Upper lobe of right lung (tissue), 1 donor: ENCODE data around the gene SOX13. TPM values are rescaled to one million over a fixed set of nuclear protein-coding genes. Genes with fewer than 3 reads are reported as not detected.

ENCODE experiments used
- ATAC-seq: fragments of 200-7000 bp; cut with Tn5 transposase; one replicate; pipeline ENCODE4 v1.9.1; 2020; ENCODE audit warnings: mild to moderate bottlenecking, moderate library complexity
- DNase-seq: peaks from one replicate; pipeline ENCODE4 v3.0.0-alpha.2; 2020
- H3K27ac ChIP-seq: fragments of 200-600 bp; one replicate; pipeline ENCODE4 v1.8.0; 2022
- H3K27me3 ChIP-seq: fragments of 200-600 bp; one replicate; pipeline ENCODE4 v1.8.0; 2022; ENCODE audit warnings: mild to moderate bottlenecking
- H3K36me3 ChIP-seq: fragments of 200-600 bp; one replicate; pipeline ENCODE4 v1.8.0; 2022
- H3K4me1 ChIP-seq: fragments of 200-600 bp; one replicate; pipeline ENCODE4 v1.8.0; 2022
- H3K4me3 ChIP-seq: fragments of 200-600 bp; one replicate; pipeline ENCODE4 v1.8.0; 2022; ENCODE audit warnings: mild to moderate bottlenecking
- H3K9me3 ChIP-seq: fragments of 200-600 bp; one replicate; pipeline ENCODE4 v1.8.0; 2022
- intact Hi-C: fragments of 100-400 bp; cut with DNase I; formaldehyde crosslinking; loops from one replicate; pipeline ENCODE4 v1.11.0; 2022
- total RNA-seq: library from RNA; stranded (reverse); fragmentation: NEBNext Ultra II Directional; extraction: Animal tissue kit (Norgen Biotek cat#: 25700); gene quantifications from one replicate; pipeline ENCODE4 v1.2.1, GENCODE V29; 2021
- TF ChIP-seq, protein P1 (sequence below): fragments of 200-600 bp; IDR thresholded peaks from one replicate; pipeline ENCODE4 v1.8.0; 2022; ENCODE audit warnings: antibody characterized with exemption
- donor health status: DM: no; HTN: yes; CAD: no; lungs with severe emphysema.

The SOX13 gene
- total RNA-seq, 1 donor from 2014 or later: 76.3 TPM

DNA sequence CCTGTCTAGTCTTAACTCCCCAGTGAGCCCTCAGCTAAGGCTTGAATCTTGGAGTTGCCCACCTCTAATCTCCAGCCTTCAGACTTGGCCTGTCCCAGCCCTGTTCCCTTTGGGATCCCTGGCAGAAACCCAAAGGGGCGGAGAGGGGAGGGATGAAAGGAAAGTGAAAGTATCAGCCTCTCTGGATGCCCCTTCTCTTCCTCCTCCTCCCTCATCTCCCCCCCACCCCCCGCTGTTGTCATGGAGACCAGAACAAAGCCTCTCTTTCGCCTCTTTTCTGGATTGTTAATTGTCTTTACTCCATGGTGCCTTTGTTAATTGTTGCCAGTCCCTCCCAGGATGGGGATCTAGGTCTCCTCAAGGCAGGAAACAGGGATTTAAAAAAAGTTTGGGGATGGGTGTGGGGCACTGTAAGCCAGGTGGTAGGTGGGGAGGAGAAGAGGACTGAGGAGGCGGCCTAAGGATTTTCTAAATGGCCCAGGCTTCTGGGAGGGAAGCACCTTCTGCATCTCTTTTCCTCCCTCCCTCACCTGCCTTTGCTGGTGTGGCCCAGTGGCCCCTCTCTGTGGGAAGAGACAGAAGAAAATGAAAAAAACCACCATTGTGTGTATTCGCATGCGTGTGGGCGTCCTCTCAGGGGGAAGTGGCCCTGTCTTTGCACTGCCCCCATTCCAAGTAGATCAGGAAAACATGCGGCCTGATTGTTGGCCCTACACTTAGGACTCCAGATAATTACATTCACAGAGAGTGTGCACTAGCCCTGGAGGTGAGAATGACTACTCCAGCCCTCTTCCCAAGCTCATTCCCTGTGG is 7.5 kb upstream of the SOX13 start:
- Histone ChIP-seq H3K36me3 (no peaks in the 10 kb centered on the region), H3K4me3 (no peak overlapping the region), H3K4me1 (peaks cover 3% of the 10 kb centered on the region), H3K9me3 (no peaks in the 10 kb centered on the region), H3K27me3 (no peaks in the 10 kb centered on the region), H3K27ac (no peak overlapping the region)
- DNase-seq (no peak), ATAC-seq (peak; percentile 51)
- TF ChIP-seq, protein P1, sequence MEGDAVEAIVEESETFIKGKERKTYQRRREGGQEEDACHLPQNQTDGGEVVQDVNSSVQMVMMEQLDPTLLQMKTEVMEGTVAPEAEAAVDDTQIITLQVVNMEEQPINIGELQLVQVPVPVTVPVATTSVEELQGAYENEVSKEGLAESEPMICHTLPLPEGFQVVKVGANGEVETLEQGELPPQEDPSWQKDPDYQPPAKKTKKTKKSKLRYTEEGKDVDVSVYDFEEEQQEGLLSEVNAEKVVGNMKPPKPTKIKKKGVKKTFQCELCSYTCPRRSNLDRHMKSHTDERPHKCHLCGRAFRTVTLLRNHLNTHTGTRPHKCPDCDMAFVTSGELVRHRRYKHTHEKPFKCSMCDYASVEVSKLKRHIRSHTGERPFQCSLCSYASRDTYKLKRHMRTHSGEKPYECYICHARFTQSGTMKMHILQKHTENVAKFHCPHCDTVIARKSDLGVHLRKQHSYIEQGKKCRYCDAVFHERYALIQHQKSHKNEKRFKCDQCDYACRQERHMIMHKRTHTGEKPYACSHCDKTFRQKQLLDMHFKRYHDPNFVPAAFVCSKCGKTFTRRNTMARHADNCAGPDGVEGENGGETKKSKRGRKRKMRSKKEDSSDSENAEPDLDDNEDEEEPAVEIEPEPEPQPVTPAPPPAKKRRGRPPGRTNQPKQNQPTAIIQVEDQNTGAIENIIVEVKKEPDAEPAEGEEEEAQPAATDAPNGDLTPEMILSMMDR: no peak
- intact Hi-C loops: no loop called here

DNA sequence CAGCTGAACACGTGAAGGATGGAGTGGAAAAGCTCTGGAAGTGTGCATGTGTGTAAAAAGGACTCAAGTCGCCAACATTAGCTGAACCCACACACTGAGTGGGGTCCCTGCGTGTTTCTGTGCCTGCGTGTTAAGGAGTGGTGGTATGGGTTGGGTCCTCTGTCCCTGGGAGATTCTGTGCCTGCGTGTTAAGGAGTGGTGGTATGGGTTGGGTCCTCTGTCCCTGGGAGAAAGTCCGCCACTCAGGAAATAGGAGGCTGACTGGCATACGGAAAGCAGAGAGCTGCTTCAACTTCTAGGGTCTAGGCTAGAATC is 7.0 kb upstream of the SOX13 start:
- H3K4me1 ChIP-seq: peaks cover 3% of the 10 kb centered on the region
- H3K4me3 ChIP-seq: no peak overlapping the region
- DNase-seq (no peak), ATAC-seq (peak; percentile 20)
- H3K27me3 ChIP-seq: no peaks in the 10 kb centered on the region
- no peaks in the 10 kb centered on the region for H3K9me3 ChIP-seq
- H3K36me3 ChIP-seq: no peaks in the 10 kb centered on the region
- no peak overlapping the region for H3K27ac ChIP-seq
- intact Hi-C loops: no loop called here
- TF ChIP-seq, protein P1: no peak

DNA sequence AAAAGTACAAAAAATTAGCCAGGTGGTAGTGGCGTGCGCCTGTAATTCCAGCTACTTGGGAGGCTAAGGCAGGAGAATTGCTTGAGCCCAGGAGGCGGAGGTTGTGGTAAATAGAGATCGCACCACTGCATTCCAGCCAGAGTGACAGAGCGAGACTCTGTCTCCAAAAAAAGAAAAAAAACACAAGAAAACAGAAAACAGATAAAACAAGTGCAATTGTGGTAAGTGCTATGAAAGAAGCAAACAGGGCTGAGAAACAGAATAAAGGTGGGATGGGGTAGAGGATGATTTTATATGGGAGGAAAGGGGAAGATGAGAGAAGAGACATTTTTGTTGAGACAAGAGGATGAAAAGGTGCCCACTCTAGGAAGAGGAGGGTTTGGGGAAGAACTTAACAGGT is 5.0 kb upstream of the SOX13 start:
- Histone ChIP-seq H3K9me3 (no peaks in the 10 kb centered on the region), H3K27me3 (no peaks in the 10 kb centered on the region), H3K4me1 (peaks cover 9% of the 10 kb centered on the region), H3K27ac (no peak overlapping the region), H3K4me3 (no peak overlapping the region), H3K36me3 (no peaks in the 10 kb centered on the region)
- intact Hi-C loops: no loop called here
- ATAC-seq: no peak
- TF ChIP-seq, protein P1: no peak
- DNase-seq: no peak

DNA sequence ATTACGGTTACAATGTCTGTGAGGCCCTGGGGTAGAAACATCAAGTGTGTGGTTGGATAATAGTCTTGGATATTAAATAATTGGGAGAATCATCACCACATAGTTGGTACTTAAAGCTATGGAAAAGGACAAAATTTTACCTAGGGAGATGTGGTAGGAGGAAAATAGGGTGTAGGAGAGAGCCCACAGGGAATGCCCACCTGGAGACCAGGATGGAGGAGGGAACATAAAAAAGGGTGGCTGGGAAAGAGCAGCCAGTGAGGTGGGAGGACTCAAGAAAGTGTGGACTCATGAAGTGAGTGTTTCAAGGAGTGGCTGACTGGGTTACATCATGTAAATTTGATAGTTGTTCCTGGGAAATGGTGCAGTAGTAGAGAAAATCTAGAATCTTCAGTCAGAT is 3.0 kb upstream of the SOX13 start:
- intact Hi-C loops: no loop called here
- no peak for ATAC-seq
- no peaks in the 10 kb centered on the region for H3K9me3 ChIP-seq
- no peaks in the 10 kb centered on the region for H3K27me3 ChIP-seq
- peaks cover 8% of the 10 kb centered on the region for H3K4me1 ChIP-seq
- H3K4me3 ChIP-seq: no peak overlapping the region
- TF ChIP-seq, protein P1: no peak
- no peak for DNase-seq
- H3K27ac ChIP-seq: no peak overlapping the region
- H3K36me3 ChIP-seq: no peaks in the 10 kb centered on the region

DNA sequence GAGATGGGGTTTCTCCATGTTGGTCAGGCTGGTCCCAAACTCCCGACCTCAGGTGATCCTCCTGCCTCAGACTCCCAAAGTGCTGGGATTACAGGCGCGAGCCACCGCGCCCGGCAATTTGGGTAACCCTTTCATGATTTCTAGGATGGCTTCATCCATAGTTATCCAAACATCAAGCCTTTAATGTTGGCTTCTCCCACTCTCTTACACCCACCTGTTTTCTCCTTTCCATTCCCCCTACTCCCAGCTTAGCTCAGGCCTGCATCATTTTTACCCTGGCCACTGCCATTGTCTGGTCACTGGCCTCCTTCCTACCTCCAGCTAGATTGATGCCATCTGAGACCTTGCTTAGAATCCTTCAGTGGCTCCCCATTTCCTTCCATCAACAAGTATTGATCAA is 2.0 kb upstream of the SOX13 start:
- intact Hi-C loops: no loop called here
- Histone ChIP-seq H3K4me3 (no peak overlapping the region), H3K9me3 (no peaks in the 10 kb centered on the region), H3K36me3 (no peaks in the 10 kb centered on the region), H3K4me1 (peaks cover 12% of the 10 kb centered on the region), H3K27ac (no peak overlapping the region), H3K27me3 (no peaks in the 10 kb centered on the region)
- TF ChIP-seq, protein P1: no peak
- DNase-seq (no peak), ATAC-seq (no peak)
